Keratinocyte (primary cell): ENCODE data around the gene LAMB4.

ENCODE experiments used
- CTCF ChIP-seq, 3 experiments: IDR thresholded peaks in 1 of 3; conservative IDR thresholded peaks in 1 of 3; optimal IDR thresholded peaks in 1 of 3; 2 replicates in 2 of 3; 3 replicates in 1 of 3; pipeline versions ENCODE3 to v1.5.1; 2011; ENCODE audit warnings: low read length in 3 of 3, mild to moderate bottlenecking in 3 of 3, moderate library complexity in 2 of 3, control low read depth in 1 of 3, inconsistent platforms in 1 of 3; ENCODE audit not compliant: insufficient read depth in 2 of 3; ENCODE audit errors: extremely low read depth in 1 of 3
- EZH2 ChIP-seq: IDR thresholded peaks from one replicate; pipeline ENCODE4 v1.6.1; 2012; ENCODE audit warnings: inconsistent platforms, mild to moderate bottlenecking, low read length, moderate library complexity

GRCh38 chr7:108120933-108121332, 9.2 kb downstream of the LAMB4 start:
- TF ChIP-seq CTCF (optimal IDR thresholded peaks at IDR 0.05 in 1 of 3, IDR thresholded peaks at IDR 0.05 in 1 of 3, conservative IDR thresholded peaks at IDR 0.05 in 1 of 3; ENCODE audit: extremely low read depth in 1 of 3, insufficient read depth in 2 of 3, low read length in 3 of 3): no peak
- no peak for TF ChIP-seq EZH2
